HG02642 (cell line): ENCODE measurements around the gene HFE.
"Not testable (repeated sequence)": the region's sequence is repeated elsewhere in the genome, so short reads cannot be mapped to it uniquely, and the experiment has no call there.

Source experiments
- ATAC-seq: cut with Tn5 transposase; IDR thresholded peaks from one replicate; pipeline ENCODE4 v1.9.1; 2021; ENCODE audit warnings: mild to moderate bottlenecking; ENCODE audit not compliant: unreplicated experiment, poor library complexity

The HFE gene

GRCh38 chr6:26105842-26106241, 18.6 kb downstream of the HFE start:
- ATAC-seq: no peak

- no peak for ATAC-seq
Measured at GRCh38 chr6:26107935-26108334, 20.7 kb downstream of the HFE start.

- ATAC-seq: no peak
Measured at GRCh38 chr6:26109772-26110171, 22.5 kb downstream of the HFE start.

- no peak for ATAC-seq
Measured at GRCh38 chr6:26113570-26113969, 26.3 kb downstream of the HFE start.

- ATAC-seq: no peak
Measured at GRCh38 chr6:26115226-26115625, 28.0 kb downstream of the HFE start.

- no peak for ATAC-seq
Measured at GRCh38 chr6:26116267-26116666, 29.0 kb downstream of the HFE start.

GRCh38 chr6:26118999-26119398, 31.8 kb downstream of the HFE start:
- ATAC-seq: no peak

GRCh38 chr6:26120115-26120514, 32.9 kb downstream of the HFE start:
- not testable (repeated sequence) for ATAC-seq

- ATAC-seq: no peak
Measured at GRCh38 chr6:26120807-26121140, 33.5 kb downstream of the HFE start.

GRCh38 chr6:26121141-26122004, 34.1 kb downstream of the HFE start:
- ATAC-seq: no peak

- no peak for ATAC-seq
Measured at GRCh38 chr6:26122005-26122388, 34.8 kb downstream of the HFE start.

- no peak for ATAC-seq
Measured at GRCh38 chr6:26122402-26122792, 35.2 kb downstream of the HFE start.

GRCh38 chr6:26122793-26123674, 35.8 kb downstream of the HFE start:
- peak; percentile 57 for ATAC-seq

GRCh38 chr6:26123675-26123946, 36.4 kb downstream of the HFE start:
- no peak for ATAC-seq

- ATAC-seq: peak; percentile 73
Measured at GRCh38 chr6:26123947-26124780, 36.9 kb downstream of the HFE start.

GRCh38 chr6:26124781-26125685, 37.8 kb downstream of the HFE start:
- ATAC-seq: no peak

- no peak for ATAC-seq
Measured at GRCh38 chr6:26126394-26127235, 39.4 kb downstream of the HFE start.

- ATAC-seq: no peak
Measured at GRCh38 chr6:26128013-26128771, 41.0 kb downstream of the HFE start.
